Gastroesophageal sphincter (tissue), 4 donors: ENCODE measurements around the gene TMEM170A. TPM values are rescaled to one million over a fixed set of nuclear protein-coding genes. Genes with fewer than 3 reads are reported as not detected.

Source experiments
- ATAC-seq: fragments of 150-250 bp; one replicate; pipeline ENCODE4 v1.9.1; 2016; ENCODE audit warnings: mild to moderate bottlenecking, moderate library complexity
- H3K27ac ChIP-seq, 4 donors: fragments of 200-600 bp; sonication (generic) in 3 of 4; 1 replicate in 3 of 4; 2 replicates in 1 of 4; pipeline ENCODE4 v1.5.1; 2016 to 2019
- H3K27me3 ChIP-seq: fragments of 200-600 bp; sonication (generic); one replicate; pipeline ENCODE4 v1.5.1; 2019
- H3K36me3 ChIP-seq, 2 donors: fragments of 200-600 bp; sonication (generic); one replicate each; pipeline ENCODE4 v1.5.1; 2019; ENCODE audit warnings: control low read depth in 1 of 2
- H3K4me1 ChIP-seq, 3 donors: fragments of 200-600 bp; sonication (generic); 1 replicate in 2 of 3; 2 replicates in 1 of 3; pipeline ENCODE4 v1.5.1; 2016 to 2019; ENCODE audit warnings: control low read depth in 2 of 3
- H3K4me3 ChIP-seq, 2 donors: fragments of 200-600 bp; sonication (generic); one replicate each; pipeline ENCODE4 v1.5.1; 2019; ENCODE audit warnings: mild to moderate bottlenecking in 1 of 2, moderate library complexity in 1 of 2
- H3K9me3 ChIP-seq, 3 donors: fragments of 200-600 bp; sonication (generic); one replicate each; pipeline ENCODE4 v1.5.1; 2017 to 2019; ENCODE audit warnings: control low read depth in 2 of 3
- CTCF ChIP-seq, 4 experiments: fragments of 200-600 bp in 2 of 4; fragments of 450-650 bp in 2 of 4; sonication (generic) in 1 of 4; IDR thresholded peaks; one replicate each; pipeline ENCODE4 v1.5.1; 2017 to 2019; ENCODE audit warnings: antibody characterized with exemption in 4 of 4, mild to moderate bottlenecking in 2 of 4, moderate library complexity in 2 of 4
- EP300 ChIP-seq: sonication (generic); formaldehyde crosslinking; IDR thresholded peaks from one replicate; pipeline ENCODE4 v1.6.1; 2017; ENCODE audit warnings: antibody characterized with exemption, mild to moderate bottlenecking
- POLR2A ChIP-seq, 2 donors: fragments of 450-650 bp; IDR thresholded peaks; one replicate each; pipeline ENCODE4 v1.6.1; 2017; ENCODE audit warnings: antibody characterized with exemption in 2 of 2, mild to moderate bottlenecking in 2 of 2, moderate library complexity in 1 of 2
- POLR2AphosphoS5 ChIP-seq: sonication (generic); formaldehyde crosslinking; IDR thresholded peaks from one replicate; pipeline ENCODE4 v1.6.1; 2017; ENCODE audit warnings: antibody characterized with exemption
- WGBS, 2 donors: methylation state at CpG; one replicate each; pipeline ENCODE4 v1.1.5; 2018; ENCODE audit warnings: low coverage in 1 of 2; 5-methylcytosine and 5-hydroxymethylcytosine counted together
- total RNA-seq, 4 donors: library from RNA; depleted of rRNA; stranded (reverse); fragments of >200 nt; gene quantifications; one replicate each; pipeline ENCODE4 v1.1.0, GENCODE V29; 2016

TMEM170A gene
- total RNA-seq, 4 donors from 2014 or later: 9.8 to 21.8 (median 13.8) TPM

- Histone ChIP-seq H3K9me3 (no peaks in the 10 kb centered on the region), H3K4me1 (peaks cover 0 to 21% (median 0%) of the 10 kb centered on the region in 3 donors), H3K27me3 (no peaks in the 10 kb centered on the region), H3K27ac (no peak overlapping the region), H3K36me3 (no peaks in the 10 kb centered on the region), H3K4me3 (no peak overlapping the region)
- WGBS, 2 donors: 100% methylated on average over 1 of the region's 1 CpG
- TF ChIP-seq EP300: no peak
- TF ChIP-seq CTCF (IDR thresholded peaks at IDR 0.05): no peak
- no peak for TF ChIP-seq POLR2A (IDR thresholded peaks at IDR 0.05)
- TF ChIP-seq POLR2AphosphoS5: no peak
- no peak for ATAC-seq
Measured at GRCh38 chr16:75421820-75422126, 42.7 kb downstream of the TMEM170A start.

GRCh38 chr16:75420987-75421819 lies 43.3 kb downstream of the TMEM170A start:
- Histone ChIP-seq H3K4me1 (peaks cover 0 to 21% (median 0%) of the 10 kb centered on the region in 3 donors), H3K27ac (peak overlapping the region in 2 of 4 donors; percentile 14 to 46), H3K27me3 (no peaks in the 10 kb centered on the region), H3K9me3 (no peaks in the 10 kb centered on the region), H3K36me3 (no peaks in the 10 kb centered on the region), H3K4me3 (no peak overlapping the region)
- 37 to 42% methylated on average over 6 to 7 of the region's 8 CpGs for WGBS, 2 donors
- no peak for ATAC-seq
- TF ChIP-seq POLR2A (IDR thresholded peaks at IDR 0.05): peak in 1 of 2 donors; percentile 12
- no peak for TF ChIP-seq EP300

- no peak for ATAC-seq
- no peak for TF ChIP-seq CTCF (IDR thresholded peaks at IDR 0.05)
- TF ChIP-seq POLR2A (IDR thresholded peaks at IDR 0.05): no peak
Measured at GRCh38 chr16:75416904-75417565, 47.5 kb downstream of the TMEM170A start.

GRCh38 chr16:75415169-75415905 lies 49.2 kb downstream of the TMEM170A start:
- no peak for TF ChIP-seq CTCF (IDR thresholded peaks at IDR 0.05)
- no peak for TF ChIP-seq POLR2AphosphoS5
- no peak for TF ChIP-seq EP300
- no peak for TF ChIP-seq POLR2A (IDR thresholded peaks at IDR 0.05)
- Histone ChIP-seq H3K4me3 (no peak overlapping the region), H3K27me3 (no peaks in the 10 kb centered on the region), H3K27ac (no peak overlapping the region), H3K36me3 (peaks cover 0 to 33% of the 10 kb centered on the region in 2 donors), H3K9me3 (no peaks in the 10 kb centered on the region), H3K4me1 (peaks cover 0 to 7% (median 0%) of the 10 kb centered on the region in 3 donors)
- WGBS, 2 donors: 51 to 90% methylated on average over 3 to 4 of the region's 4 CpGs
- no peak for ATAC-seq

More at GRCh38 chr16:75416904-75417565, 47.5 kb downstream of the TMEM170A start:
- Histone ChIP-seq H3K9me3 (no peaks in the 10 kb centered on the region), H3K27me3 (no peaks in the 10 kb centered on the region), H3K4me3 (no peak overlapping the region), H3K4me1 (peaks cover 0 to 21% (median 0%) of the 10 kb centered on the region in 3 donors), H3K27ac (no peak overlapping the region), H3K36me3 (peaks cover 0 to 16% of the 10 kb centered on the region in 2 donors)
- 46 to 70% methylated on average over 2 of the region's 2 CpGs for WGBS, 2 donors

GRCh38 chr16:75413951-75414350 lies 50.5 kb downstream of the TMEM170A start:
- Histone ChIP-seq H3K27ac (no peak overlapping the region), H3K4me3 (no peak overlapping the region), H3K36me3 (peaks cover 0 to 44% of the 10 kb centered on the region in 2 donors), H3K4me1 (no peaks in the 10 kb centered on the region), H3K9me3 (no peaks in the 10 kb centered on the region), H3K27me3 (no peaks in the 10 kb centered on the region)
- WGBS, 2 donors: 74 to 91% methylated on average over 2 of the region's 2 CpGs
- TF ChIP-seq EP300 (no peak), CTCF (IDR thresholded peaks at IDR 0.05) (no peak), POLR2A (IDR thresholded peaks at IDR 0.05) (no peak), POLR2AphosphoS5 (no peak)
- ATAC-seq: no peak
